Fibroblast of pulmonary artery (primary cell): ENCODE results near the gene TMTC1.
A peak's percentile ranks its signal among the peaks of the same experiment; 100 is the strongest.

Source experiments
- DNase-seq: peaks from one replicate; pipeline ENCODE4 v3.0.0-alpha.2; 2010; ENCODE audit warnings: low read depth
- H3K4me3 ChIP-seq: replicated peaks from 2 replicates; pipeline ENCODE4 v1.5.1; 2011; ENCODE audit warnings: low read depth, mild to moderate bottlenecking, control low read depth, low read length, moderate library complexity
- TF ChIP-seq, protein P1 (sequence below): IDR thresholded peaks from 2 replicates; pipeline ENCODE4 v1.5.1; 2011; ENCODE audit warnings: mild to moderate bottlenecking, control low read depth, low read length, inconsistent platforms; ENCODE audit errors: missing control alignments

The TMTC1 gene

GRCh38 chr12:29763301-29763683 is 20.4 kb downstream of the TMTC1 start:
- TF ChIP-seq, protein P1, sequence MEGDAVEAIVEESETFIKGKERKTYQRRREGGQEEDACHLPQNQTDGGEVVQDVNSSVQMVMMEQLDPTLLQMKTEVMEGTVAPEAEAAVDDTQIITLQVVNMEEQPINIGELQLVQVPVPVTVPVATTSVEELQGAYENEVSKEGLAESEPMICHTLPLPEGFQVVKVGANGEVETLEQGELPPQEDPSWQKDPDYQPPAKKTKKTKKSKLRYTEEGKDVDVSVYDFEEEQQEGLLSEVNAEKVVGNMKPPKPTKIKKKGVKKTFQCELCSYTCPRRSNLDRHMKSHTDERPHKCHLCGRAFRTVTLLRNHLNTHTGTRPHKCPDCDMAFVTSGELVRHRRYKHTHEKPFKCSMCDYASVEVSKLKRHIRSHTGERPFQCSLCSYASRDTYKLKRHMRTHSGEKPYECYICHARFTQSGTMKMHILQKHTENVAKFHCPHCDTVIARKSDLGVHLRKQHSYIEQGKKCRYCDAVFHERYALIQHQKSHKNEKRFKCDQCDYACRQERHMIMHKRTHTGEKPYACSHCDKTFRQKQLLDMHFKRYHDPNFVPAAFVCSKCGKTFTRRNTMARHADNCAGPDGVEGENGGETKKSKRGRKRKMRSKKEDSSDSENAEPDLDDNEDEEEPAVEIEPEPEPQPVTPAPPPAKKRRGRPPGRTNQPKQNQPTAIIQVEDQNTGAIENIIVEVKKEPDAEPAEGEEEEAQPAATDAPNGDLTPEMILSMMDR = no peak
- DNase-seq = no peak
- no peak overlapping the region for H3K4me3 ChIP-seq

- DNase-seq = peak; percentile 29
- no peak overlapping the region for H3K4me3 ChIP-seq
- TF ChIP-seq, protein P1 = no peak
Observed at GRCh38 chr12:29762637-29763300, 21.0 kb downstream of the TMTC1 start.

- DNase-seq = no peak
- H3K4me3 ChIP-seq = no peak overlapping the region
- TF ChIP-seq, protein P1 = no peak
Observed at GRCh38 chr12:29759950-29760349, 23.8 kb downstream of the TMTC1 start.

- peak; percentile 38 for DNase-seq
- TF ChIP-seq, protein P1 = no peak
- no peak overlapping the region for H3K4me3 ChIP-seq
Observed at GRCh38 chr12:29756741-29757390, 26.9 kb downstream of the TMTC1 start.

DNA sequence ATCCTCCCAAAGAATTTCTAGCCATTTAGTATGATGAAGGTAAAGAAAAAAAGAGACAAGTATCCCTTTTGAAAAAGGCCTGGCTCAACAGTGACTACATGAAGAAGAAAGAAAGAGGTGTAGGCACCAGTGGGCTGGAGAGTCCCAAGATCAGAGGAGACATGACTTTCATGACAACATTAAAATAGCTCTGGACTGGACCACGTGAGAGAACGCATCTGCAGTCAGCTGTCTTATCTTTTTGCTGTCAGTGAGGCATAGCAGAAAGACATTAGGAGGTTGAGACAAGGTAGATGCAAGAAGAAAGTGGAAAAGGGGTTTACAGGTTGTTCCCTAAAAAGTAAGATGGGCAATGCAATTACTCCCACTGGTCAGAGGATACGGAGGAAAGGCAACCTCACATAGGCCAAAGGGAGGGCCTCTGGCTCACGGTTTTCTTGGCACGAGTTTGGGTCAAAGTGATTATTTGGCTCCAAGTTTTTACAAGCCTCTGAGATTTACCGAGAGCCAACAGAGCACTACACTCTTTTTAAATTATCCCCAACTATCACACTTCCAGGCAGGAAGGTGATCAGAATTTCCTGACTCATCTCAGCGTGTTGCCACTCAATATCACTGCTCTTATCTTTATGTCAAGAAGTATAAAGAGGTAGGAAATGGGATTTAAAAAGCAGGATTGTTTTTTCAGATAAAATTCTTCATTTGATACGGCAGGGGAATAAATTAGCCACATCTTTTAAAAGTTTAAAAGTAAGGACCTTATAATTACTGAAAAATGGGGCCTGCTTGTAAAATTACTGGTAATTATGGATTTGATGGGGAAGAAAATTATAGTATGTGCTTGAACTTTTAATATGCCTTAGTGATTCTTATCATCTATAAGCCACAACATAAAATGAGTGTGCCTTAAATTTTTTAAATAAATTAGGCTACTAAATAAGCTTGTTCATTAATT is 29.2 kb downstream of the TMTC1 start:
- H3K4me3 ChIP-seq = no peak overlapping the region
- TF ChIP-seq, protein P1 = no peak
- peak; percentile 31 for DNase-seq

DNA sequence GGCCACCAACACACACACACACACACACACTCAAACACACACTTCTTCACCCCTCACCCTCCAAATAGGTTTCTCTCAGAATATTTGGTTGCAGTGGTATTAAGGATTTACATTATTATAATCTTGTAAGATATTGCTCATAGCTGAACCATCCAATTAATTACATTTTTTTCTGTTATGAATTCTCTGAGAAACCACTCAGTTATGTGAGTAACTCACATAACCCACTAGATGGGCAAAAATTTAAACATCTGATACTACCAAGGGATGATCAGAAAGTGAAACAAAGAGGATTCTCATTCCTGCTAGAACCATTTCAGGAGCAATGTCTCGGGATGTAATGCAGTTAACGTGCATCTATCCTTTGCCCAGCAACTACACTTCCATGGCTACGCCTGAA is 31.6 kb downstream of the TMTC1 start:
- H3K4me3 ChIP-seq = no peak overlapping the region
- no peak for DNase-seq
- TF ChIP-seq, protein P1 = no peak
